GM12878 (cell line): Measurements from ENCODE around the gene NRXN3.

Source experiments
- CREB1 ChIP-seq: IDR thresholded peaks from 2 replicates; pipeline ENCODE4 v1.6.1; 2012; ENCODE audit warnings: low read depth, mild to moderate bottlenecking, inconsistent platforms
- EZH2 ChIP-seq: IDR thresholded peaks from 2 replicates; pipeline ENCODE4 v1.6.1; 2012; ENCODE audit warnings: low read depth, mild to moderate bottlenecking, control low read depth, inconsistent platforms, low read length, borderline replicate concordance; ENCODE audit not compliant: control insufficient read depth
- FOXM1 ChIP-seq: IDR thresholded peaks from 2 replicates; pipeline ENCODE4 v1.6.1; 2012; ENCODE audit warnings: low read depth, mild to moderate bottlenecking, inconsistent platforms, low read length, moderate library complexity
- LARP7 ChIP-seq: fragments of 450-650 bp; IDR thresholded peaks from 2 replicates; pipeline ENCODE4 v1.6.1; 2017; ENCODE audit warnings: mild to moderate bottlenecking
- NFYB ChIP-seq: IDR thresholded peaks from 2 replicates; pipeline ENCODE4 v1.6.1; 2011; ENCODE audit warnings: low read depth, mild to moderate bottlenecking, low read length, improper control_type of control experiment, moderate library complexity; ENCODE audit not compliant: insufficient read depth
- POLR2A ChIP-seq: IDR thresholded peaks from 2 replicates; pipeline ENCODE4 v1.6.1; 2011; ENCODE audit warnings: low read depth, mild to moderate bottlenecking, low read length
- POLR2AphosphoS5 ChIP-seq: IDR thresholded peaks from 2 replicates; pipeline ENCODE4 v1.6.1; 2011; ENCODE audit warnings: mild to moderate bottlenecking, low read length, inconsistent platforms
- RCOR1 ChIP-seq: conservative IDR thresholded peaks from 2 replicates; pipeline ENCODE4 v1.6.1; 2012; ENCODE audit warnings: low read depth, low read length, improper control_type of control experiment
- SUZ12 ChIP-seq: fragments of 200-600 bp; sonication (generic); IDR thresholded peaks from one replicate; pipeline ENCODE4 v1.6.1; 2018; ENCODE audit warnings: antibody characterized with exemption, mild to moderate bottlenecking; ENCODE audit not compliant: unreplicated experiment
- ZNF274 ChIP-seq: IDR thresholded peaks from one replicate; pipeline ENCODE4 v1.8.0; 2011; ENCODE audit not compliant: insufficient read length, insufficient read depth
- TF ChIP-seq, protein P1 (sequence below), 3 experiments: IDR thresholded peaks in 2 of 3; conservative IDR thresholded peaks in 1 of 3; 2 replicates each; pipeline ENCODE4 v1.5.1; 2011; ENCODE audit warnings: low read depth in 3 of 3, low read length in 3 of 3, mild to moderate bottlenecking in 3 of 3, control low read depth in 2 of 3, moderate library complexity in 2 of 3, inconsistent platforms in 1 of 3, mixed read lengths in 1 of 3; ENCODE audit not compliant: control insufficient read depth in 2 of 3, insufficient read depth in 1 of 3; ENCODE audit errors: extremely low read depth in 1 of 3
- TF ChIP-seq, protein P2 (sequence below): IDR thresholded peaks from 2 replicates; pipeline ENCODE4 v1.6.1; 2011; ENCODE audit warnings: borderline replicate concordance, low read depth, mild to moderate bottlenecking, moderate library complexity, mixed read lengths, low read length; ENCODE audit not compliant: insufficient read depth; ENCODE audit errors: extremely low read length
- TF ChIP-seq, protein P3 (sequence below): IDR thresholded peaks from 2 replicates; pipeline ENCODE4 v1.6.1; 2012; ENCODE audit warnings: low read length, inconsistent platforms
- TF ChIP-seq, protein P4 (sequence below): IDR thresholded peaks from 2 replicates; pipeline ENCODE4 v1.6.1; 2012; ENCODE audit warnings: mild to moderate bottlenecking, low read depth, low read length

DNA sequence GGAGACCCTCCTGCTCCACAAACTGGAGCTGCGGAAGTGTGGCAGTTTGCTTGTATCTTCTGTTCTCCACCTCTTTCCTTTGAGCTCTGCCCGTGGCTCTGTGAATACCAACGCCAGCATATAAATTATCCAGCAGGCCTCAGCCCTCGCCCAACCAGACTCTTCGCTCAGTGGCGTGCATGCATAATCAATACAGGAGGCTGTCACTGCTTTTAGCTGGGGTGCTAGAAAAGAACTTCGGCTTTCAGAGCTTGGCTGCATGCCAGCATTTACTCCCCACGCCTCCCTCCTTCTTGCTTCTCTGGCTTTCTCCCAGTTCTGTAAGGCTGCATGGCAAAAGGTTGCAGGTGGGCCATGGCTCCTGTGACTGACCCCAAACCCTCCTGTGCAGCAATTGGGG is 26.9 kb downstream of the NRXN3 start:
- no peak for TF ChIP-seq CREB1
- TF ChIP-seq POLR2AphosphoS5 = no peak
- no peak for TF ChIP-seq POLR2A
- no peak for TF ChIP-seq FOXM1
- no peak for TF ChIP-seq SUZ12
- TF ChIP-seq, protein P1, sequence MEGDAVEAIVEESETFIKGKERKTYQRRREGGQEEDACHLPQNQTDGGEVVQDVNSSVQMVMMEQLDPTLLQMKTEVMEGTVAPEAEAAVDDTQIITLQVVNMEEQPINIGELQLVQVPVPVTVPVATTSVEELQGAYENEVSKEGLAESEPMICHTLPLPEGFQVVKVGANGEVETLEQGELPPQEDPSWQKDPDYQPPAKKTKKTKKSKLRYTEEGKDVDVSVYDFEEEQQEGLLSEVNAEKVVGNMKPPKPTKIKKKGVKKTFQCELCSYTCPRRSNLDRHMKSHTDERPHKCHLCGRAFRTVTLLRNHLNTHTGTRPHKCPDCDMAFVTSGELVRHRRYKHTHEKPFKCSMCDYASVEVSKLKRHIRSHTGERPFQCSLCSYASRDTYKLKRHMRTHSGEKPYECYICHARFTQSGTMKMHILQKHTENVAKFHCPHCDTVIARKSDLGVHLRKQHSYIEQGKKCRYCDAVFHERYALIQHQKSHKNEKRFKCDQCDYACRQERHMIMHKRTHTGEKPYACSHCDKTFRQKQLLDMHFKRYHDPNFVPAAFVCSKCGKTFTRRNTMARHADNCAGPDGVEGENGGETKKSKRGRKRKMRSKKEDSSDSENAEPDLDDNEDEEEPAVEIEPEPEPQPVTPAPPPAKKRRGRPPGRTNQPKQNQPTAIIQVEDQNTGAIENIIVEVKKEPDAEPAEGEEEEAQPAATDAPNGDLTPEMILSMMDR (IDR thresholded peaks at IDR 0.05 in 2 of 3, conservative IDR thresholded peaks at IDR 0.05 in 1 of 3; ENCODE audit: control insufficient read depth in 2 of 3, extremely low read depth in 1 of 3, insufficient read depth in 1 of 3, low read depth in 3 of 3, low read length in 3 of 3) = no peak
- TF ChIP-seq, protein P2, sequence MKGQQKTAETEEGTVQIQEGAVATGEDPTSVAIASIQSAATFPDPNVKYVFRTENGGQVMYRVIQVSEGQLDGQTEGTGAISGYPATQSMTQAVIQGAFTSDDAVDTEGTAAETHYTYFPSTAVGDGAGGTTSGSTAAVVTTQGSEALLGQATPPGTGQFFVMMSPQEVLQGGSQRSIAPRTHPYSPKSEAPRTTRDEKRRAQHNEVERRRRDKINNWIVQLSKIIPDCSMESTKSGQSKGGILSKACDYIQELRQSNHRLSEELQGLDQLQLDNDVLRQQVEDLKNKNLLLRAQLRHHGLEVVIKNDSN = no peak
- no peak for TF ChIP-seq EZH2
- TF ChIP-seq LARP7 = no peak
- TF ChIP-seq ZNF274 = no peak
- TF ChIP-seq NFYB = no peak
- no peak for TF ChIP-seq RCOR1
- TF ChIP-seq, protein P3, sequence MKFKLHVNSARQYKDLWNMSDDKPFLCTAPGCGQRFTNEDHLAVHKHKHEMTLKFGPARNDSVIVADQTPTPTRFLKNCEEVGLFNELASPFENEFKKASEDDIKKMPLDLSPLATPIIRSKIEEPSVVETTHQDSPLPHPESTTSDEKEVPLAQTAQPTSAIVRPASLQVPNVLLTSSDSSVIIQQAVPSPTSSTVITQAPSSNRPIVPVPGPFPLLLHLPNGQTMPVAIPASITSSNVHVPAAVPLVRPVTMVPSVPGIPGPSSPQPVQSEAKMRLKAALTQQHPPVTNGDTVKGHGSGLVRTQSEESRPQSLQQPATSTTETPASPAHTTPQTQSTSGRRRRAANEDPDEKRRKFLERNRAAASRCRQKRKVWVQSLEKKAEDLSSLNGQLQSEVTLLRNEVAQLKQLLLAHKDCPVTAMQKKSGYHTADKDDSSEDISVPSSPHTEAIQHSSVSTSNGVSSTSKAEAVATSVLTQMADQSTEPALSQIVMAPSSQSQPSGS = no peak
- TF ChIP-seq, protein P4, sequence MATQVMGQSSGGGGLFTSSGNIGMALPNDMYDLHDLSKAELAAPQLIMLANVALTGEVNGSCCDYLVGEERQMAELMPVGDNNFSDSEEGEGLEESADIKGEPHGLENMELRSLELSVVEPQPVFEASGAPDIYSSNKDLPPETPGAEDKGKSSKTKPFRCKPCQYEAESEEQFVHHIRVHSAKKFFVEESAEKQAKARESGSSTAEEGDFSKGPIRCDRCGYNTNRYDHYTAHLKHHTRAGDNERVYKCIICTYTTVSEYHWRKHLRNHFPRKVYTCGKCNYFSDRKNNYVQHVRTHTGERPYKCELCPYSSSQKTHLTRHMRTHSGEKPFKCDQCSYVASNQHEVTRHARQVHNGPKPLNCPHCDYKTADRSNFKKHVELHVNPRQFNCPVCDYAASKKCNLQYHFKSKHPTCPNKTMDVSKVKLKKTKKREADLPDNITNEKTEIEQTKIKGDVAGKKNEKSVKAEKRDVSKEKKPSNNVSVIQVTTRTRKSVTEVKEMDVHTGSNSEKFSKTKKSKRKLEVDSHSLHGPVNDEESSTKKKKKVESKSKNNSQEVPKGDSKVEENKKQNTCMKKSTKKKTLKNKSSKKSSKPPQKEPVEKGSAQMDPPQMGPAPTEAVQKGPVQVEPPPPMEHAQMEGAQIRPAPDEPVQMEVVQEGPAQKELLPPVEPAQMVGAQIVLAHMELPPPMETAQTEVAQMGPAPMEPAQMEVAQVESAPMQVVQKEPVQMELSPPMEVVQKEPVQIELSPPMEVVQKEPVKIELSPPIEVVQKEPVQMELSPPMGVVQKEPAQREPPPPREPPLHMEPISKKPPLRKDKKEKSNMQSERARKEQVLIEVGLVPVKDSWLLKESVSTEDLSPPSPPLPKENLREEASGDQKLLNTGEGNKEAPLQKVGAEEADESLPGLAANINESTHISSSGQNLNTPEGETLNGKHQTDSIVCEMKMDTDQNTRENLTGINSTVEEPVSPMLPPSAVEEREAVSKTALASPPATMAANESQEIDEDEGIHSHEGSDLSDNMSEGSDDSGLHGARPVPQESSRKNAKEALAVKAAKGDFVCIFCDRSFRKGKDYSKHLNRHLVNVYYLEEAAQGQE = no peak
